Transverse colon (tissue), 3 donors: ENCODE measurements around the gene RAB3GAP2.

ENCODE experiments used
- EP300 ChIP-seq: sonication (generic); formaldehyde crosslinking; IDR thresholded peaks from one replicate; pipeline ENCODE4 v1.6.1; 2017; ENCODE audit warnings: antibody characterized with exemption, low read depth
- POLR2A ChIP-seq: fragments of 450-650 bp; IDR thresholded peaks from one replicate; pipeline ENCODE4 v1.6.1; 2016; ENCODE audit warnings: antibody characterized with exemption, mild to moderate bottlenecking, moderate library complexity
- POLR2AphosphoS5 ChIP-seq, 3 donors: sonication (generic); formaldehyde crosslinking; IDR thresholded peaks; one replicate each; pipeline ENCODE4 v1.6.1; 2016; ENCODE audit warnings: antibody characterized with exemption in 3 of 3

DNA sequence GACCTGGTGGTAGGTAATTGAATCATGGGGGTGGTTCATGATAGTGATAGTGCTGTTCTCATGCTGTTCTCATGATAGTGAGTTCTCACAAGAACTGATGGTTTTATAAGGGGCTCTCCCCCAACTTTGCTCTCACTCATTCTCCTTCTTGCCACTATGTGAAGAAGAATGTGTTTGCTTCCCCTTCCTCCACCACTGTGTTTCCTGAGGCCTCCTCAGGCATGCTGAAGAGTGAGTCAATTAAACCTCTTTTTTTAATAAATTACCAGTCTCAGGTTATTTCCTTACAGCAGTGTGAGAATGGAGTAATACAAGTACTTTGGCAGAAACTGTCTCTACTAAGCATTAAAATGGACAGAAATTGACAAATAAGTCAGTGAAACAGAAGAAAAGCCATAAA lies 21.6 kb downstream of the RAB3GAP2 start:
- TF ChIP-seq POLR2A (no peak), EP300 (no peak), POLR2AphosphoS5 (IDR thresholded peaks at IDR 0.05) (no peak)
